Parathyroid adenoma (tissue), 2 donors: ENCODE results near the gene NRXN3.
A peak's percentile ranks its signal among the peaks of the same experiment; 100 is the strongest.

Experiments
- H2AFZ ChIP-seq: fragments of 300-600 bp; sonication (generic); one replicate; pipeline ENCODE4 v1.7.0; 2017; ENCODE audit warnings: antibody characterized with exemption, mild to moderate bottlenecking
- H3K27ac ChIP-seq: fragments of 300-600 bp; sonication (generic); one replicate; pipeline ENCODE4 v1.7.0; 2017
- H3K27me3 ChIP-seq: fragments of 300-600 bp; sonication (generic); one replicate; pipeline ENCODE4 v1.7.0; 2017; ENCODE audit warnings: low read length; ENCODE audit not compliant: control insufficient read depth, insufficient read depth
- H3K36me3 ChIP-seq: fragments of 300-600 bp; sonication (generic); one replicate; pipeline ENCODE4 v1.7.0; 2017; ENCODE audit warnings: low read length; ENCODE audit not compliant: control insufficient read depth, insufficient read depth
- H3K4me1 ChIP-seq: fragments of 300-600 bp; sonication (generic); one replicate; pipeline ENCODE4 v1.7.0; 2017; ENCODE audit warnings: control low read depth
- H3K4me2 ChIP-seq: fragments of 300-600 bp; sonication (generic); one replicate; pipeline ENCODE4 v1.7.0; 2017; ENCODE audit warnings: low read length
- H3K4me3 ChIP-seq: fragments of 300-600 bp; sonication (generic); one replicate; pipeline ENCODE4 v1.7.0; 2017; ENCODE audit warnings: low read depth, low read length
- H3K79me2 ChIP-seq: fragments of 300-600 bp; sonication (generic); one replicate; pipeline ENCODE4 v1.7.0; 2017; ENCODE audit warnings: control low read depth
- H3K9ac ChIP-seq: fragments of 300-600 bp; sonication (generic); one replicate; pipeline ENCODE4 v1.7.0; 2017; ENCODE audit warnings: mild to moderate bottlenecking
- H3K9me3 ChIP-seq: fragments of 300-600 bp; sonication (generic); one replicate; pipeline ENCODE4 v1.7.0; 2017; ENCODE audit warnings: low read length; ENCODE audit not compliant: control insufficient read depth
- TF ChIP-seq, protein P1 (sequence below): fragments of 300-600 bp; sonication (generic); IDR thresholded peaks from one replicate; pipeline ENCODE4 v1.7.0; 2017; ENCODE audit warnings: antibody characterized with exemption, mild to moderate bottlenecking
- donor health status: primary hyperparathyroidism.

The NRXN3 gene

DNA sequence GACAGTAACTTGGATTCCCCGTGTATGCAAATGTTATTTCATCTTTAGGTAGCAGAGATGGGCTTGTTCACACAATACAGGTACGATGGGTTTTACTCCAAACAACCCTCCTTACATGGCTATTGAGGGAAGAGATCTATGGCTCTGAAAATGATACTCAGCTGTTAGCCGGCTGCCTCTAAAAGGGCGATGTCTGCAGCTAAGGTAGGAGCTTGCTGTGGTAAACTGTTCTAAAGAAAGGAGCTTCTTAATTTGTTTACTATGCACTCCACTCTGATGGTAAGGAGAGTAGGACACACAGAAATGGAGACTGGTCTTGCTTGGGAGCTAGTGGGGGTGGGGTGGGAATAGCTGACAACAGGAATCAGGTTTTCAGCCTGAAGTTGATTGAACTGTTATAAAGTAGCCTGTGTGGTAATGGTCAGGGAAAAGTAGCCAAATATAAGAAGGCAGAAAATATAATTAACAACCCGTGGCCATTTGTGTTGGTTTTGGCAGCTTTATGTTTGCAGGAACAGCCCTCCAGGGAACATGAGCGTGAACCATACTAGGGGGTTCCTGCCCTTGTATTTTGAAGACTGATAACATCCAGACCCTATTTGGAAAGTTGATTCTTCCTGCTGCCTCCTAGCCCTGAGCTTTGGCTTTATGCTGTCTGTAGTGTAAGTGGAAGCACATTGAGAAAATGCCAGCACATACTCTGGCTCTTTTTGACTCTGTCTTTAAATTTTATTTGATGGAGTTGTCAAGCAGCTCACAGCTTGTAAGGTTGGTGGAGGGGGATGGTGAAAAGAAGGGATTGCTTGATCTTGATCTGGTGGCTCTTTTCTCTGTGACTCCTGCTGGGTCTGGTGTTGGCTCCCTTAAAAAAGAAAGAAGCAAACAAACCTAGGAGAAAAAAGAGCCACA is 1111.3 kb downstream of the NRXN3 start:
- no peaks in the 10 kb centered on the region for H3K9me3 ChIP-seq
- TF ChIP-seq, protein P1, sequence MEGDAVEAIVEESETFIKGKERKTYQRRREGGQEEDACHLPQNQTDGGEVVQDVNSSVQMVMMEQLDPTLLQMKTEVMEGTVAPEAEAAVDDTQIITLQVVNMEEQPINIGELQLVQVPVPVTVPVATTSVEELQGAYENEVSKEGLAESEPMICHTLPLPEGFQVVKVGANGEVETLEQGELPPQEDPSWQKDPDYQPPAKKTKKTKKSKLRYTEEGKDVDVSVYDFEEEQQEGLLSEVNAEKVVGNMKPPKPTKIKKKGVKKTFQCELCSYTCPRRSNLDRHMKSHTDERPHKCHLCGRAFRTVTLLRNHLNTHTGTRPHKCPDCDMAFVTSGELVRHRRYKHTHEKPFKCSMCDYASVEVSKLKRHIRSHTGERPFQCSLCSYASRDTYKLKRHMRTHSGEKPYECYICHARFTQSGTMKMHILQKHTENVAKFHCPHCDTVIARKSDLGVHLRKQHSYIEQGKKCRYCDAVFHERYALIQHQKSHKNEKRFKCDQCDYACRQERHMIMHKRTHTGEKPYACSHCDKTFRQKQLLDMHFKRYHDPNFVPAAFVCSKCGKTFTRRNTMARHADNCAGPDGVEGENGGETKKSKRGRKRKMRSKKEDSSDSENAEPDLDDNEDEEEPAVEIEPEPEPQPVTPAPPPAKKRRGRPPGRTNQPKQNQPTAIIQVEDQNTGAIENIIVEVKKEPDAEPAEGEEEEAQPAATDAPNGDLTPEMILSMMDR = no peak
- no peaks in the 10 kb centered on the region for H3K27me3 ChIP-seq
- no peak overlapping the region for H2AFZ ChIP-seq
- peaks cover 3% of the 10 kb centered on the region for H3K4me1 ChIP-seq
- H3K27ac ChIP-seq = peak overlapping the region; percentile 68
- H3K36me3 ChIP-seq = no peaks in the 10 kb centered on the region
- peak overlapping the region; percentile 86 for H3K4me3 ChIP-seq
- peaks cover 30% of the 10 kb centered on the region for H3K79me2 ChIP-seq
- H3K9ac ChIP-seq = no peak overlapping the region
- peak overlapping the region; percentile 83 for H3K4me2 ChIP-seq

DNA sequence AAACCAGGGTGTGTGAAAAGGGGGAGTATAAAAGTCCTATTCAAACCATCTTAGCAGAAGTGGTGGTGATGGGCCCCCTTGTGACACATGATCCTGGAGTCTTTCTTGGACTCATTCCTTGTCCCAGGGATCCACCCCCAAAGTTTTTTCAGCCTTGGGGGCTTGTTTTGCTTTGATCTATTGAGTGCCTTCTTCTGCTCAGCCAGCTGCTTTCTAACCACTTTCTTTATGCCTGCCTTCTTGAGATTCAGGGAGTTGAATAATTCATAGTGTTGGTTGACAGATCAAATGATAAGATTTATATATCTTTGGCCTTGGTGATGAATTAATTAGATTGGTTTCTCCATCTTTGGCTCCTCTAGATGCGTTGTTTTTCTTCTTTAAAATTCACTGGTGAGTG is 1114.4 kb downstream of the NRXN3 start:
- Histone ChIP-seq H3K27me3 (no peaks in the 10 kb centered on the region), H3K36me3 (no peaks in the 10 kb centered on the region), H3K4me1 (peaks cover 9% of the 10 kb centered on the region), H2AFZ (no peak overlapping the region), H3K9me3 (no peaks in the 10 kb centered on the region), H3K9ac (no peak overlapping the region), H3K4me3 (peak overlapping the region; percentile 48), H3K27ac (no peak overlapping the region), H3K79me2 (peaks cover 44% of the 10 kb centered on the region), H3K4me2 (peak overlapping the region; percentile 51)
- TF ChIP-seq, protein P1 = no peak

DNA sequence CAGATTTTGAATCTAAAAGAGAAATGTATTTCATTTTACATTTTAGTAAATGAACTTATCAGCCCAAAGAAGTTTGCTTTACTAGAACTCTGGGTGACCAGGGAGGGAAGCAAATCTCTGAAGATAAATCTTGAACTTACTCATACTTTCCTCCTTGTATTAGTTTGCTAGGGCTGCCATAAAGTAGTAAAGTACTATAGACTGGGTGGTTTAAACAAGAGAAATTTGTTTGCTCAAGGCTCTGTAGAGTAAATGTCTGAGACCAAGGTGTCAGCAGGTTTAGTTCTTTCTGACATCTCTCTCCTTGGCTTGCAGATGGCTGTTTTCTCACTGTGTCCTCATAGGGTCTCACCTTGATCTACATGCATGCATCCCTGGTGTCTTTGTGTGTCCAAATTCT is 1115.1 kb downstream of the NRXN3 start:
- H3K79me2 ChIP-seq = peaks cover 42% of the 10 kb centered on the region
- H3K9ac ChIP-seq = no peak overlapping the region
- H2AFZ ChIP-seq = no peak overlapping the region
- H3K4me3 ChIP-seq = peak overlapping the region; percentile 26
- no peak overlapping the region for H3K27ac ChIP-seq
- no peaks in the 10 kb centered on the region for H3K27me3 ChIP-seq
- H3K9me3 ChIP-seq = no peaks in the 10 kb centered on the region
- TF ChIP-seq, protein P1 = no peak
- H3K4me2 ChIP-seq = peak overlapping the region; percentile 51
- H3K4me1 ChIP-seq = peaks cover 9% of the 10 kb centered on the region
- H3K36me3 ChIP-seq = no peaks in the 10 kb centered on the region

DNA sequence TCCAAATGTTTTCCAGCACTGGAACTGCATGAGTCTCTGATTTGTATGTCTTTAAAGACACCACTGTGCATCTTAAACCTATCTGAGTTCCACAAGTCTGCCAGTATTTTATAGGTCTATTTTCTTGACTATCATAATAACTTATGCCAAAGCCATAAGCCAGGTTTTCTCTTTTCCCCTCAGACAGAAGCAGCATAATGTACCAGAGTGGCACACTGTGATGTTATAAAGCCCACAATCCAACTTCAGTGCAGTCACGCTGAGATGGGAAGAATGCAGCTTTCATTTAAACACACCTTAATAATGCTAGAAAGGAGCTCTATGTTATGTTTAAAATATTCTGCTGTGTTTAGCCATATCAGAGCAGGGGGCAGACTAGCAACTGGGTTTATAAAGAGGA is 1117.8 kb downstream of the NRXN3 start:
- Histone ChIP-seq H3K36me3 (no peaks in the 10 kb centered on the region), H3K27me3 (no peaks in the 10 kb centered on the region), H3K9me3 (no peaks in the 10 kb centered on the region), H3K4me2 (no peak overlapping the region), H3K79me2 (peaks cover 23% of the 10 kb centered on the region), H3K9ac (no peak overlapping the region), H3K27ac (no peak overlapping the region), H2AFZ (no peak overlapping the region), H3K4me3 (no peak overlapping the region), H3K4me1 (peaks cover 9% of the 10 kb centered on the region)
- TF ChIP-seq, protein P1 = no peak
